HepG2 (cell line): Measurements from ENCODE around the gene PGM5. TPM values are rescaled to one million over a fixed set of nuclear protein-coding genes. Genes with fewer than 3 reads are reported as not detected.

Experiments used
- ATAC-seq: fragments of 200-7000 bp; cut with Tn5 transposase; 3 replicates; pipeline ENCODE4 v1.9.1; 2020; ENCODE audit warnings: mild to moderate bottlenecking, moderate library complexity
- BruUV-seq: library from RNA; stranded (reverse); fragments of 400-500 nt; replicated peaks from 2 replicates; lab custom pipeline; 2021; lab: Mats Ljungman, UMichigan
- CTCF ChIA-PET: fragments of 300-600 bp; formaldehyde crosslinking; extraction: SDS; loops from one replicate; lab custom pipeline; 2021; ENCODE audit warnings: low total read pairs, inconsistent platforms, low intra/inter-chr PET ratio; lab: Yijun Ruan, JAX
- POLR2A ChIA-PET: fragments of 350-600 bp; sonication (Branson Sonifier 250); formaldehyde crosslinking; loops from one replicate; lab custom pipeline; 2020; ENCODE audit warnings: antibody characterized with exemption, inconsistent platforms; lab: Yijun Ruan, JAX
- DNase-seq: peaks from one replicate; pipeline ENCODE4 v3.0.0-alpha.2; 2015; ENCODE audit warnings: low spot score
- FAIRE-seq: peaks from 3 replicates; lab custom pipeline; 2011; peaks lifted over from hg19 to GRCh38; lab: Jason Lieb, UNC
- H2AFZ ChIP-seq: one replicate; pipeline ENCODE4 v1.6.1; 2011; ENCODE audit warnings: low read length, inconsistent platforms
- H3K27ac ChIP-seq: fragments of 300-600 bp; 3 replicates; pipeline ENCODE4 v1.8.0; 2011; ENCODE audit warnings: mixed run types, mild to moderate bottlenecking, mixed read lengths, low read length, inconsistent platforms; ENCODE audit not compliant: insufficient read depth; ENCODE audit errors: extremely low read length
- H3K27me3 ChIP-seq, 2 experiments: fragments of 200-600 bp in 1 of 2; 2 replicates in 1 of 2; 3 replicates in 1 of 2; pipeline versions ENCODE4 v1.6.0 to v1.8.0; 2011; ENCODE audit warnings: low read length in 2 of 2, mild to moderate bottlenecking in 2 of 2, moderate library complexity in 2 of 2, inconsistent platforms in 1 of 2; ENCODE audit not compliant: insufficient read depth in 2 of 2, control insufficient read depth in 1 of 2
- H3K36me3 ChIP-seq, 2 experiments: fragments of 200-600 bp in 1 of 2; replicated peaks in 1 of 2; 2 replicates in 1 of 2; 3 replicates in 1 of 2; pipeline versions ENCODE4 v1.5.1 to v1.8.0; 2011; ENCODE audit warnings: low read length in 2 of 2, inconsistent platforms in 1 of 2; ENCODE audit not compliant: insufficient read depth in 2 of 2, control insufficient read depth in 1 of 2
- H3K4me1 ChIP-seq: 2 replicates; pipeline ENCODE4 v1.5.1; 2012; ENCODE audit warnings: low read length, inconsistent platforms; ENCODE audit not compliant: insufficient read depth
- H3K4me2 ChIP-seq: 2 replicates; pipeline ENCODE4 v1.6.0; 2011; ENCODE audit warnings: low read depth, low read length, inconsistent platforms
- H3K4me3 ChIP-seq, 3 experiments: fragments of 200-600 bp in 1 of 3; sonication (generic), shearing (Covaris generic) in 1 of 3; replicated peaks in 1 of 3; 2 replicates each; pipeline ENCODE4 v1.5.1; 2011 to 2016; ENCODE audit warnings: low read length in 3 of 3, inconsistent platforms in 2 of 3, low read depth in 2 of 3, mild to moderate bottlenecking in 2 of 3, control low read depth in 1 of 3, mixed read lengths in 1 of 3; ENCODE audit not compliant: insufficient read depth in 1 of 3
- H3K79me2 ChIP-seq: one replicate; pipeline ENCODE4 v1.6.1; 2011; ENCODE audit warnings: low read length, inconsistent platforms; ENCODE audit not compliant: insufficient read depth
- H3K9ac ChIP-seq: 2 replicates; pipeline ENCODE4 v1.6.0; 2011; ENCODE audit warnings: mild to moderate bottlenecking, low read depth, low read length, inconsistent platforms; ENCODE audit not compliant: insufficient read depth
- H3K9me3 ChIP-seq: 2 replicates; pipeline ENCODE4 v1.5.1; 2012; ENCODE audit warnings: mild to moderate bottlenecking, low read length
- H4K20me1 ChIP-seq: 2 replicates; pipeline ENCODE4 v1.6.0; 2011; ENCODE audit warnings: inconsistent platforms, mild to moderate bottlenecking, low read length, moderate library complexity; ENCODE audit not compliant: insufficient read depth
- AFF4 ChIP-seq: sonication (generic); formaldehyde crosslinking; IDR thresholded peaks from 2 replicates; pipeline ENCODE4 v1.4.0; 2020; ENCODE audit warnings: missing genetic modification reagents
- ATF4 ChIP-seq, 2 experiments: fragments of 450-650 bp in 1 of 2; sonication (generic) in 1 of 2; formaldehyde crosslinking; IDR thresholded peaks; 2 replicates each; pipeline versions ENCODE4 v1.5.0 to v1.8.0; 2020 to 2022; ENCODE audit warnings: mild to moderate bottlenecking in 1 of 2, missing genetic modification reagents in 1 of 2
- GPBP1L1 ChIP-seq: sonication (generic); formaldehyde crosslinking; IDR thresholded peaks from 2 replicates; pipeline ENCODE4 v1.5.0; 2020; ENCODE audit warnings: mild to moderate bottlenecking, missing genetic modification reagents
- HOXA3 ChIP-seq: sonication (generic); formaldehyde crosslinking; IDR thresholded peaks from 2 replicates; pipeline ENCODE4 v1.5.0; 2020; ENCODE audit warnings: missing genetic modification reagents
- NFATC3 ChIP-seq: sonication (generic); formaldehyde crosslinking; IDR thresholded peaks from 2 replicates; pipeline ENCODE4 v1.5.1; 2020; ENCODE audit warnings: mild to moderate bottlenecking, missing genetic modification reagents
- SKI ChIP-seq: fragments of 450-650 bp; IDR thresholded peaks from one replicate; pipeline ENCODE4 v1.6.1; 2018; ENCODE audit warnings: mild to moderate bottlenecking; ENCODE audit not compliant: partially characterized antibody
- ZKSCAN1 ChIP-seq: fragments of 150-350 bp; IDR thresholded peaks from 2 replicates; pipeline ENCODE4 v1.6.1; 2014; ENCODE audit warnings: low read length
- ZNF207 ChIP-seq: fragments of 450-650 bp; IDR thresholded peaks from 2 replicates; pipeline ENCODE4 v1.6.1; 2016; ENCODE audit warnings: antibody characterized with exemption, borderline replicate concordance
- WGBS: methylation state at CpG from one replicate; pipeline ENCODE4 v1.1.6; 2017; ENCODE audit warnings: low lambda C conversion rate; 5-methylcytosine and 5-hydroxymethylcytosine counted together
- in situ Hi-C: cut with HindIII; loops from 2 replicates; pipeline ENCODE4 v1.10.0; 2017; ENCODE audit warnings: low pct_unique_long_range_greater_than_20kb; ENCODE audit not compliant: extremely low pct_ligation_motif_present
- intact Hi-C: fragments of 100-400 bp; cut with micrococcal nuclease; formaldehyde crosslinking; loops from one replicate; pipeline ENCODE4 v1.10.0; 2022; ENCODE audit not compliant: unreplicated experiment
- polyA plus RNA-seq, 8 experiments: library from polyadenylated mRNA; depleted of rRNA in 3 of 8; stranded (reverse) in 7 of 8; unstranded in 1 of 8; fragments of >200 nt; fragmentation: Illumina TruSeq in 4 of 8; extraction: Trizol in 4 of 8; gene quantifications; 2 replicates each; pipeline versions ENCODE4 v1.2.1 to v1.2.3, GENCODE V29; 2011 to 2016; ENCODE audit warnings: low read depth in 4 of 8, missing spikeins in 1 of 8, mixed read lengths in 1 of 8; ENCODE audit not compliant: insufficient read depth in 1 of 8
- total RNA-seq, 5 experiments: library from RNA; depleted of rRNA; stranded (reverse); fragments of >200 nt; fragmentation: Illumina TruSeq; extraction: Trizol; gene quantifications; 2 replicates each; pipeline ENCODE4 v1.2.3, GENCODE V29; 2016; ENCODE audit warnings: low read depth in 1 of 5

PGM5 gene
- total and polyA plus RNA-seq, 2 of the 13 experiments (the other 11 are each of a cell fraction or from before 2014, with no cell fraction given), result not detected

GRCh38 chr9:68446836-68447235, 90.4 kb downstream of the PGM5 start (continued):
- no peak for TF ChIP-seq ATF4 (CRISPR knock-in tag; IDR thresholded peaks at IDR 0.05)

GRCh38 chr9:68447611-68448010, 91.2 kb downstream of the PGM5 start:
- no peak overlapping the region for H3K4me2 ChIP-seq
- no peak overlapping the region for H3K9ac ChIP-seq
- no peak for DNase-seq
- no peaks in the 10 kb centered on the region; a peak in 1 of 5 replicates for H3K27me3 ChIP-seq
- FAIRE-seq, result no peak
- no peaks in the 10 kb centered on the region for H3K36me3 ChIP-seq
- WGBS, result 5% methylated on average over 2 of the region's 2 CpGs
- H3K27ac ChIP-seq, result no peak overlapping the region
- TF ChIP-seq HOXA3 (CRISPR knock-in tag), result no peak
- TF ChIP-seq, all 625 proteins: peak for 0
- no peak overlapping the region for H3K4me3 ChIP-seq
- H2AFZ ChIP-seq, result no peak overlapping the region
- H3K79me2 ChIP-seq, result no peaks in the 10 kb centered on the region
- intact Hi-C loops, result no loop called here
- no peaks in the 10 kb centered on the region for H3K9me3 ChIP-seq
- no peaks in the 10 kb centered on the region for H4K20me1 ChIP-seq
- POLR2A ChIA-PET, result no interaction called here
- no peak for ATAC-seq
- in situ Hi-C loops, result no loop called here
- no TSS peak for BruUV-seq
- H3K4me1 ChIP-seq, result no peaks in the 10 kb centered on the region
- CTCF ChIA-PET, result no interaction called here

GRCh38 chr9:68454579-68455334, 98.3 kb downstream of the PGM5 start:
- no peak overlapping the region for H2AFZ ChIP-seq
- no peak overlapping the region for H3K4me3 ChIP-seq
- H3K9me3 ChIP-seq, result no peaks in the 10 kb centered on the region
- H3K9ac ChIP-seq, result no peak overlapping the region
- intact Hi-C loops (no loop called here), in situ Hi-C loops (no loop called here)
- no peaks in the 10 kb centered on the region; a peak in 1 of 5 replicates for H3K27me3 ChIP-seq
- ChIA-PET CTCF (no interaction called here), POLR2A (no interaction called here)
- no TSS peak for BruUV-seq
- H3K36me3 ChIP-seq, result no peaks in the 10 kb centered on the region
- no peaks in the 10 kb centered on the region for H3K79me2 ChIP-seq
- no peaks in the 10 kb centered on the region for H4K20me1 ChIP-seq
- no peak for ATAC-seq
- no peak for DNase-seq
- FAIRE-seq, result no peak
- no peak overlapping the region for H3K4me2 ChIP-seq
- WGBS, result 45% methylated on average over 12 of the region's 13 CpGs
- H3K4me1 ChIP-seq, result no peaks in the 10 kb centered on the region
- H3K27ac ChIP-seq, result no peak overlapping the region
- TF ChIP-seq AFF4 (no peak), NFATC3 (CRISPR knock-in tag) (no peak), ZKSCAN1 (no peak), SKI (no peak), GPBP1L1 (no peak), ZNF207 (no peak)
